Jurkat, Clone E6-1 (cell line): ENCODE results near the gene TJP3.

Experiments
- DNase-seq: peaks from one replicate; pipeline ENCODE4 v3.0.0-alpha.2; 2011; ENCODE audit warnings: low read depth, low spot score
- H3K4me3 ChIP-seq: 2 replicates; pipeline ENCODE4 v1.5.1; 2011; ENCODE audit warnings: mild to moderate bottlenecking, low read length, control low read depth, moderate library complexity

Gene TJP3

GRCh38 chr19:3699741-3700241 is 8.4 kb upstream of the TJP3 start:
- peak overlapping the region; percentile 72 for H3K4me3 ChIP-seq
- DNase-seq = no peak

- peak; percentile 63 for DNase-seq
- peak within 1 kb of the TSS; percentile 72 for H3K4me3 ChIP-seq
Measured at GRCh38 chr19:3700242-3701032, 7.7 kb upstream of the TJP3 start, which contains the start of gene PIP5K1C. PIP5K1C (minus strand) TSS chr19:3700468; CDS start chr19:3700390, 78 bp downstream.

- DNase-seq = no peak
- no peak overlapping the region for H3K4me3 ChIP-seq
Measured at GRCh38 chr19:3701200-3701599, 7.0 kb upstream of the TJP3 start.

GRCh38 chr19:3707868-3708206 is 347 bp upstream of the TJP3 start:
- DNase-seq = no peak
- H3K4me3 ChIP-seq = no peak overlapping the region

- no peak overlapping the region for H3K4me3 ChIP-seq
- DNase-seq = no peak
Measured at GRCh38 chr19:3710265-3710812, 2.2 kb downstream of the TJP3 start.

- H3K4me3 ChIP-seq = no peak overlapping the region
- DNase-seq = no peak
Measured at GRCh38 chr19:3712663-3713611, 4.8 kb downstream of the TJP3 start.

- no peak overlapping the region for H3K4me3 ChIP-seq
- no peak for DNase-seq
Measured at GRCh38 chr19:3716147-3716668, 8.0 kb downstream of the TJP3 start.

- no peak overlapping the region for H3K4me3 ChIP-seq
- DNase-seq = no peak
Measured at GRCh38 chr19:3719868-3720267, 11.7 kb downstream of the TJP3 start.

GRCh38 chr19:3720349-3720917 is 12.2 kb downstream of the TJP3 start:
- no peak overlapping the region for H3K4me3 ChIP-seq
- no peak for DNase-seq

GRCh38 chr19:3721131-3721886 is 13.1 kb downstream of the TJP3 start:
- DNase-seq = peak; percentile 88
- peak overlapping the region; percentile 43 for H3K4me3 ChIP-seq

- H3K4me3 ChIP-seq = peak overlapping the region; percentile 43
- no peak for DNase-seq
Measured at GRCh38 chr19:3721887-3722442, 13.8 kb downstream of the TJP3 start.

GRCh38 chr19:3722443-3723109 is 14.4 kb downstream of the TJP3 start:
- no peak overlapping the region for H3K4me3 ChIP-seq
- no peak for DNase-seq

GRCh38 chr19:3723110-3723488 is 14.9 kb downstream of the TJP3 start:
- no peak overlapping the region for H3K4me3 ChIP-seq
- no peak for DNase-seq

- DNase-seq = no peak
- H3K4me3 ChIP-seq = no peak overlapping the region
Measured at GRCh38 chr19:3723883-3724282, 15.7 kb downstream of the TJP3 start.

- DNase-seq = no peak
- no peak overlapping the region for H3K4me3 ChIP-seq
Measured at GRCh38 chr19:3725121-3725520, 16.9 kb downstream of the TJP3 start.

GRCh38 chr19:3725640-3726310 is 17.6 kb downstream of the TJP3 start:
- no peak overlapping the region for H3K4me3 ChIP-seq
- DNase-seq = no peak

- DNase-seq = no peak
- H3K4me3 ChIP-seq = no peak overlapping the region
Measured at GRCh38 chr19:3730457-3730958, 22.3 kb downstream of the TJP3 start.
